Activated CD4-positive, CD25-positive, alpha-beta regulatory T cell (primary cell): ENCODE measurements around the gene GNAO1.

Experiments
- DNase-seq, 4 experiments: peaks; one replicate each; lab custom pipeline; 2025; lab: John Stamatoyannopoulos, UW

GNAO1 gene

GRCh38 chr16:56265746-56266145 lies 74.5 kb downstream of the GNAO1 start:
- DNase-seq, result no peak

GRCh38 chr16:56266641-56267607 lies 75.6 kb downstream of the GNAO1 start:
- no peak for DNase-seq

DNA sequence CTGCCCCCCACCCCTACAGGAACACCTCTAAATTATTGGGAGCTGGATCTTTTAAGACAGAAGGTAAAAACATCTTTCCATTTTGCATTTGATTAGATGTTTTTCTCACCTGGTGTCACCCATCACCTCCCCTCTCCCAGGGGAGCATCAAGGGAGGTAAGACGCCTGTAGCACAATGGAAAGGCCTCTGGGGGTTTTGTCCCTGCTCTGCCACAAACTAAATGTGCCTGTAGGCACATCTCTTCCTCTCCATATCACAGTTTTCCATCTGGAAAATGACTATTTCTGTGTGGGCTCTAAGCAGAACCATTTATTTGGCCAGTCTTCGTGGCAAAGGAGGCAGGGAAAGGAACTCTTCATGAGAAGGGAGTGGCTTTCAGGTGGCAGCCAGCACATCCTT lies 76.6 kb downstream of the GNAO1 start:
- no peak for DNase-seq

DNA sequence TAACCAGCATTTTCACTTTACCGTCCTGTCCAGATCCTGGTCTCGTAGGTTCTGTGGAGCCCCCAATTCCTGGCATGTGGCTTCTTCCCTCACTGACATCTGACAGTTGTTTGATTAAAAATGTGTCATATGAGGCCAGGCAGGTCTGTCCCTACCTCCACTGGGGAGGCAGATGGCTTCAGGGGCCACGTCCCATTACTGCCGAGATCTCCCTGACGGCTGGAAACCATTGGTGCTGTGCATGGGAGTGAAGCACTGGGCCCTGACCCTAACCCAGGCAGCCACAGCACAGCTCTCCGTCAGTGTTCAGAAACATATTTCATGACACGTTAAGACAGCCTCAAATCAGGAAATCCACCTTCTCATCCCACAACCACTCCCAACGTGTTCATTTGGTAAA lies 77.5 kb downstream of the GNAO1 start:
- DNase-seq, result no peak

- DNase-seq, result no peak
These were observed 78.0 kb downstream of the GNAO1 start for GRCh38 chr16:56269281-56269680.

DNA sequence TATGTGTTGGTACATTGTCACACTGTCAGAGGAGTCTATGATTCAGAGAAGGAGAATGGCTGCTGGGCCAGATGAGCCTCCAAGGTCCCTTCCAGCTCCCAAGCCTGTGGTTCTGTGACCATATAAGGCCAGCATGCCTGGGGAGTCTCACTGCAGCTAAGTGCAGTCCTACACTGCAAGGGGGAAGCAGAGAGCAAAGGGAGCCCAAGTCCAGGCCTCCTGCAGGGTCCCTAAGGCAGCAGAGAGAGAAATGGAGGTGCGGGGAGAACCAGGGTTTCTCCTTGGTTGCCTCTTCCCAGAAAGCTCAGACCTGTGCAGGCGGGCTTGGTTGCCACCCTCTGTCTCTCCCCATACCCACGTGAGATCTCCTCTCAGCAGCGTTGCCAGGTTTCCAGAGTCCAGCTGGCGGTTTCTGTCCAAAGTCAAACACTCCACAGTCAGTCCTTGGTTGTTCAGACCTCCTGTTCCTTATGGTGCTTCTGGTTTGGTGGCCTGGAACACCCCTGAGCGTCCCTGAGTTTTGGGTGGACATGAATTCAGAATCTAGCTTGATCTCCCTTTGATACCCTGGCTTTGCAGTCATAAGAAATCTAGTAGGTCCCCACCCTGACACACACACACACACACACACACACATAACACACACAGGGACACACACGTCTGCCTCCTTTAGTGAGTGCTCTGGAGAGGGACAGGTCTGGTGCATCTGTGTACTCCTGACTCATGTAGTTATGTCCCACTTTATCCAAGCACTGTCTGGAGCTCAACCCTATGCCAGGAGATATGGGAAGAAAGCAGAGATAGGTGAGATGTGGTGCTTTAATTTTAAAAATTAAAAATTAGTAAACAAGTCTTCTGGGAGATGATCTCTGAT lies 78.8 kb downstream of the GNAO1 start:
- no peak for DNase-seq

GRCh38 chr16:56270828-56271227 lies 79.5 kb downstream of the GNAO1 start:
- DNase-seq, result no peak

GRCh38 chr16:56272583-56272894 lies 81.2 kb downstream of the GNAO1 start:
- no peak for DNase-seq

DNA sequence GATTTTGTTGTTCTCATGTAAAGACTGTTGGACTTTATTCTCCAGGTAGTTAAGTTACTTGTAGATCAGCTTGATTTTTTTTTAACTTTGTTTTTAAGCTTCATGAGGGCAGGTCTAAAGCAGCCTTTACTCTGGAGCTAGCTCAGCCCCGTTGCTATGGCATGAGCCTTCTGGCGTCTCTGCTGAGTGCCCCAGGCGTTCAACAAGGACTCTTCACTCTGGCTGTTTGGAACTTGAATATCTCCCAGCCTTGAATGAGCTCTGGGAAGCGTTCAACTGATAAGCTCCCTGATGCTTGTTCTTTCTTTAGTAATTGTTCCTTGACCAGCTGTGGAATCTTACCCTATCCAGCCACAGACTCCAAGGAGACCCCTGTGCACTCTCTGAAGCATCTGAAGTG lies 82.3 kb downstream of the GNAO1 start:
- no peak for DNase-seq

- DNase-seq, result no peak
These were observed 83.1 kb downstream of the GNAO1 start for GRCh38 chr16:56274369-56274768.

DNA sequence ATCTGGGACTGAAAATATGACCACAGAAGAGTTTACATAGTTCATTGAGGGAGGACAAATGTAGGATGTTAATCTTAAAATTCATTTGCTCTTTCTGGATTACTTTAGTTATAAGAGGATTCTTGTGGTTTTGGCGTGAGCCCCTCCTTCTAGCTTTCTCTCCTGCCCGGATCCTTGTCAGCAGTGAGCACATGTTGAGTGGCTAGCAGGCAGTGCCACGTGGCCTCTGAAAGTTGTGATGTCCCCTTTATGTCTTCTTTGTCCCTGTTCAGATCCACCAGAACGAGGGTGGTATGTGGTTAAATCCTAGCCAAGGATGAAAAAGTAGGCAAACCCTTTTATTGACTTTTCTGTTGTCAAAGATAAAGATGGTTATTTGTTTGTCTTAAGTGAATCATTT lies 83.8 kb downstream of the GNAO1 start:
- no peak for DNase-seq

DNA sequence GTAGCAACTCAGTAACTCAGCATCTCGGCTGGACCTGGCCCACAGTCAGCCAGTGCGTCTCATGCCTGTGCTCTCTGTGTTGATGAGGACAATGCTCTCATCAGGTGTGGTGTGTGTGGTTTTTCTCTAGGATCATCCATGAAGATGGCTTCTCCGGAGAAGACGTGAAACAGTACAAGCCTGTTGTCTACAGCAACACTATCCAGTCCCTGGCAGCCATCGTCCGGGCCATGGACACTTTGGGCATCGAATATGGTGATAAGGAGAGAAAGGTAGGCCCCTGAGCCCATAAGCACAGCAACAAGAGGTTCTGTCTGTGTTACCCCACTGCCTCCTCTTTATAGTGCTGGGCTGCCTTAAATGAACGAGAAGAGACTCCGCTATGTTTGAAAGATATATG lies 84.5 kb downstream of the GNAO1 start:
- DNase-seq, result no peak

- DNase-seq, result no peak
These were observed 85.8 kb downstream of the GNAO1 start for GRCh38 chr16:56277075-56277474.

- DNase-seq, result no peak
These were observed 87.0 kb downstream of the GNAO1 start for GRCh38 chr16:56278196-56278855.

DNA sequence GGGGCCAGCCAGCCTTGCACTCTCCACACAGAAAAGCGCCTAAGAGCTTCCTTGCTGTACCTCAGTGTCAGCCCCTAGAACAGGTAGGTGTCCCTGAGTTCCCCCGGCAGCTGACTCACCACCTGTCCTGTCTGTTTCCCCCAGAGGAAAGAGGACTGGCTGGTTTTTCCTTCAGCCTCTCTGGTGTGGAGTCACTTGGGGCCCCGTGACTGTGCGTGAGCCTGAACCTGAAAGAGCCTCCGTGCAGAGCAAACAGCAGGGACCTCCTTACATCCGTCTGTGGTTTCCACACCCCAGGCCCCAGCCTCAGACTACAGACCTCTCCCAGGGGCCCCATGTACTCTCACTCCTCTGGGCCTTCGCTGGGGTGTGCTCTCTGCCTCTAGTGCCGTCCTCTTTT lies 87.8 kb downstream of the GNAO1 start:
- no peak for DNase-seq

DNA sequence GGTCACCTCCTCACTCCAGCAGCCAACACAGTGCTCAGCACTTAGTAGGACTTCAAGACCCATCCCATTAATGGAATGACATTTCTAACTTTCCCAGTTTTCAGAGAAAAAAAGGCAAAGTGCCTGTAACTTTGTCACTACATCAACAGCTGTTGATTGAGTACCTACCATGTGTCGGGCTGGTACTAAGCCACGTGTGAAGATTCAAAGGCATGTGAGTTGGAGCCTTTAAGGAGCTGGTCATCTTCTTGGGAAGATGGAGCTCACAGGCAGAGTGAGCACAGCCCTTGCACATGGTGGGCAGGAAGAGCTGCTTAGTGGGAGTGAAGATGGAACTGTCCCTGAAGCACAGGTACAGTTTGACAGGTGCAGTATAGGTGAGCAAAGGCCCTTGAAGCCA lies 88.6 kb downstream of the GNAO1 start:
- no peak for DNase-seq

DNA sequence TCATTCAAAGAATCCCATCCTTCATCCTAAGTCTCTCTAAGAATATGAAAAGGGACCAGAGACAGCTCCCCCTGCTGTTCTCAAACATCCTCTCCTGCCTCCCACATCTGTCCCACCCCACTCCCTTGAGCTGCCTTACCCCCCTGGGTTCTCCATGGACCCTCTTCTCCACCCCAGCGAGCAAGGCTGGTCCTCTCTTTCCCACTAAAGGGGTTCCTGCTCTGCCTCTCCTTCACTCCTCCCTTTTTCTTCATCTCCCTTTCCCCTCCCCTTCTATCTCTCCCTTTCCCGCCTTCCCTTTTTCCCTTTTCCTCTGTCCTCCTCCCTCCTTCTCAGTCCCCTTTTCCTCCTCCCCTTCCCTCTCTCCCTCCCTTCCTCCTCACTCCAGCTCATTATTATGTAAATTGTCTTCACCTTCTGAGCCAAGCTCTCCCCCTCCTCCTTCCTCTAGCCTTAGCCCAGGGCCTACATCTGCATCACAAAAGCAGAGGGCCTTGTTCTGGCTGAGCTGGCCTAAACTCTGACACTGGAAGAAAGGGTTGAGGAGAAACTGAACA lies 90.0 kb downstream of the GNAO1 start:
- DNase-seq, result no peak

DNA sequence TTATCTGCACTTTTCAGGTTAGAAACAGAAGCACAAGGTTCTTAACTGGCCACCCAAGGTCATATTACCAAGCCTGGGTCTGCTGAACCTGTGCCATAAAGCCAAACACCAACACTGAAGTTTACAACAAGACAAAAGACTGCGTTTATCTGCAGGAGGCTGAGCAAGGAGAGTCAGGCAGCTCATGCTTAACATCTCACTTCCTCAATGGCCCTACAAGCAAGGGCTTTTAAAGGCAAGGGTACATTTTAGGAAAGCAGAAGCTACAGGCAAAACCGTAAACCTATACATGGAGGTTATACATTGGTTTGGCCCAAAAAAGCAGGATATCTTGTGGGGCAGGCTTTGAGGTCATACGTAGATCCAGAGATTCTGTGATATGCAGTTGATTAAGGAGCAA lies 91.2 kb downstream of the GNAO1 start:
- DNase-seq, result no peak

- DNase-seq, result no peak
These were observed 93.2 kb downstream of the GNAO1 start for GRCh38 chr16:56284521-56284920.

DNA sequence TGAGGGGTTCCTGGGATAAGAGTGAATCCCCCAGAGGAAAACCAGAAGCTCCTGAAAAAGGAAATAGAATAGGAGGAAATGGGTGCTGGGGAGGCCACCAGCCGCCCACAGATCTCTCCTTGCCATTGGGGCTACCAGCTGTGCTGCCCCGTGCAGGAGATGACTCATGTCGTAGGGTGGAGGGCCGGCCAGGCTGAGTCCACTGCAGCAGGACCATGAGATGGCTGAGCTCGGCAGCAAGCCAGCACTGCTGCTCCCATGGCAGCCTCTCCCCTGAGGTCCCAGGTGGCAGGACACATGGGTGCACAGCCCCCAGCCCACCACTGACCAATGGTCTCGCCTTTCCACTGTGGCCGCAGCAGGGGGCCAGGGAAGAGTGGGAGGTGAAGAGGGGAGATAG lies 95.5 kb downstream of the GNAO1 start:
- no peak for DNase-seq

GRCh38 chr16:56288019-56288418 lies 96.7 kb downstream of the GNAO1 start:
- no peak for DNase-seq

DNA sequence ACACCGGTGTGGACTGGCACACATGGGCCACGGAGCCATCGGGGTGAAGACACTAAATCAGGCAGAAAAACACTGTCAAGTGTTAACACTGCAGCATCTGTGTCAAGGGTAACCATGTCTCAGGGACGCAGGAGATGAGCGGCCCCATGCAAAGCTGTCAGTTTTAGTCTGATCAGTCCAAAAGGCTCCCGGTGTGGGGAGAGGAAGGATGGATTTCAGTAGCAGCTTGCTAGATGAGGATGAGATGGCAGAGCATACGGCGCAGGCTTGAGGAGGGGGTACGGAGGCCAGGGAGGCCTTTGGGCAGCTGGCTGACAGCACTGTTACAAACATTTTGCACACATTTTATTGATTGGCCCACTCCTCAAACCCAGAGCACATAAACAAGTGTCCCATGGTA lies 98.1 kb downstream of the GNAO1 start:
- no peak for DNase-seq
